GM19239 (cell line): Measurements from ENCODE around the gene STRIP2.
"Not testable (repeated sequence)": the region's sequence is repeated elsewhere in the genome, so short reads cannot be mapped to it uniquely, and the experiment has no call there.

Experiments
- DNase-seq: peaks from one replicate; pipeline ENCODE4 v3.0.0; 2011; ENCODE audit warnings: low spot score; ENCODE audit not compliant: insufficient read length
- FAIRE-seq: peaks from 2 replicates; lab custom pipeline; 2011; peaks lifted over from hg19 to GRCh38; lab: Jason Lieb, UNC

The STRIP2 gene

DNA sequence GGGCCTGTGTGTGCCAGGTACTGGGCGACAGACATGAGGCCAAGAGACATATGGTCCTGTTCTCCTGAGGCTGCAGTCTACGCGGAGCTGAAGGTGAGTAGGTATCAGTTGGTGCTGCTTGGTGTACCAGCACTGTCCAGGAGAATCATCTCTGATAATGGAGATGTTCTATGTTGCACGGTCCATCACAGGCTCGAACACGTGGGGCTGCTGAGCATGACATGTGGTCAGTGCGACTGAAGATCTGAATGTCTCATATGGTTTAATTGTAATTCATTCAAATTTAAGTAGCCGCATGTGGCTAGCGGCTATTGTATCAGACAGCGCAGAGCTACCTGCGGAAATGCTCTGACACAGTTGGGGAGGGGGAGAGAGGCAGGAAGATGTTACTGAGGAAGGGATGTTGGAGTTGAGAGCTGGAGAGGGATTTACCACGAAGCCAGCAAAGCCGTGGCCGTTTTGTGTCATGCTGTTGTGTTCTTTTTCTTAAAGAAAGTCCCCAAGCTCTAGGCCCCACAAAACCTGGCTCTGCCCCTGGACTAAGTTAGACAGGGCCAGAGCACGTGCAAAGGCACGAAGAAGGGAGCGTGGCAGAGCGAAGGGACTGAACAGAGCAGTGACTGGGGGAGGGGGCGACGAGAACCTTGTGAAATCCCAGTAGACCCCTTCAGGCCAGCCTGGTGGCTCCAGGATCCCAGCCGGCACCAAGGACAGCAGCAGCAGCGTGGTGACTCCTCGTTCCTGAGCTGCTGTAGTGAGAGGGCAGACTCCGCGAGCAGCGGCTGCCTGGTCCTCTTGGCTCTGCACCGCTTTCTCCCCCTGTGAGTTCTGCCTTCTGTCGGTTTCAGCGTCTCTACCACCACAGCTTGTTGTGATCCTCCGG, 88.1 kb downstream of the STRIP2 start:
- DNase-seq (no peak), FAIRE-seq (no peak)

DNA sequence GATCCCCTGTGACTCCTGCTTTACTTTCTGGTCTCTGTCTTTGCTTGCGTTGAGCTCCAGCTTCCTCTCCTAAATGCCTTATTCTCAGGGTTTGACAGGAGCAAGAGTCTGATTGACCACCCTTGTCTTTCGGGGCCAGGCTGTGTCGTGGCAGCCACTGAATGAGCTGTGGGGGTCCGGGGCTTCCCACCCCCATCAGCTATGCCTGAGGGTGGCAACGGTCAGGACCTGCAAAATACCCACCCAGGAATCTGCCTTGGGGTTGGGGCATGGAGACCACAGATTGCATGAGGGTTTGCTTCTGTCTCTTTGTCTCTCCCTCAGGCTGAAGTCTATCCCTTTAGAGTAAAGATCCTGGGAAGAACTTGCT, 88.7 kb downstream of the STRIP2 start:
- DNase-seq (no peak), FAIRE-seq (no peak)

DNA sequence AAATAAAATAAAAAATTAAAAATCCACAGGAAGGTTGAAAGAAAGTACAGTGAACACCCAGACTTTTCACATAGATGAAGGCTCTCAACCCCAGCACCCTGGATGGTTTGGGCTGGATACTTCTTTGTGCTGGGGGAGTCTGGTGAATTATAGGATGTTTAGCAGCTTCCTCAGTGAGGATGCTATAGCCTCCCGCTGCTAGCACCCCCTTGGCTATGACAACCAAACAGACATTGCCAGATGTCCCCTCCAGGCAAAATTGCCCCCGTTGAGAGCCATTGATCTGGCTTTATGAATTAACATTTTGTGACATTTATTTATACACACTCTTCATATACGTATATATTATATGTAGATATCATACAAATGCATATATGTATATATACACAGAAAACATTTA, 89.7 kb downstream of the STRIP2 start:
- no peak for DNase-seq
- no peak for FAIRE-seq

DNA sequence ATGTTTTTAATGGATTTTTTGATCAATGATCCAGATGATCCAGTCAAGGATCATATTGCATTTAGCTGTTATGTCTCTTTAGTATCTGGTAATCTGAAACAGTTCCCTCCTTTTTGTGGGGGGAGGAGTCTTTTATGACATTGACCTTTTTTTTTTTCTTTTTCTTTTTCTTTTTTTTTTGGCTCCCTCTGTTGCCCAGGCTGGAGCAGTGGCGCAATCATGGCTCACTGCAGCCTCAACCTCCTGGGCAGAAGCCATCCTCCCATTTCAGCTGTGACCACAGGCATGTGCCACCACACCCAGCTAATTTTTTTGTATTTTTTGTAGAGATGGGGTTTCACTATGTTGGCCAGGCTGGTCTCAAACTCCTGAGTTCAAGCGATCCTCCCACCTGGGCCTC, 90.2 kb downstream of the STRIP2 start:
- FAIRE-seq = not testable (repeated sequence)

DNA sequence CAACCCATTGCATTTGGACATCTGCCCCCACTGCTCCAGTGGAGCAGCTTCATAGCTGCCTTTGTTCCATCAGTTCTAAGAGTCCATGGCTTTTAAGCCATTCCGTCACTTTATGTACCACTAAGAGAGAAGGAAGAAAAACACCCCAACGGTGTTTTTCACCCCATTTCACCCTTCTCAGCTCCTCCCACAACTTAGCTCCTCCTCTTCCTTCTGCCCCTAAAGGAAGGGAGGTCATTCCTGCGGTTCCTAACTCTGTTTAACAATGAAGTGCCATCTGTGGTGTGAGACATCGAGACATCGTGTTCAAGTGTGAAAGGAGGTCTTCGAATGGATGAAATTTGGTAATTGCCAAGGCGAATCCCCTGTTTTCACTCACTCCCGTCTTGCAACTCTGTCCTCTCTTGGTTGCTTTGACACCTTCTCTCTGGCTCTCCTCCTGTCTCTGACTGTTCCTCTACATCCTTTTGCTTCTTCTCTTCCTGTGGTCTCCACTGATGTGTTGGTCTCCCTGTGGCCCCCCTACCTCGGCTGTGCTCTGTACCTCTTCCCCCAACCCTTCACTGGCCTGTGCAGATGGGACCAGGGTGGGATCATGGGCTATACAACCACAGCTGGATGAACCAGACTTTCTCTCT, 91.1 kb downstream of the STRIP2 start:
- DNase-seq (no peak), FAIRE-seq (no peak)

More for the DNA sequence above, 90.2 kb downstream of the STRIP2 start:
- DNase-seq = not testable (repeated sequence)

DNA sequence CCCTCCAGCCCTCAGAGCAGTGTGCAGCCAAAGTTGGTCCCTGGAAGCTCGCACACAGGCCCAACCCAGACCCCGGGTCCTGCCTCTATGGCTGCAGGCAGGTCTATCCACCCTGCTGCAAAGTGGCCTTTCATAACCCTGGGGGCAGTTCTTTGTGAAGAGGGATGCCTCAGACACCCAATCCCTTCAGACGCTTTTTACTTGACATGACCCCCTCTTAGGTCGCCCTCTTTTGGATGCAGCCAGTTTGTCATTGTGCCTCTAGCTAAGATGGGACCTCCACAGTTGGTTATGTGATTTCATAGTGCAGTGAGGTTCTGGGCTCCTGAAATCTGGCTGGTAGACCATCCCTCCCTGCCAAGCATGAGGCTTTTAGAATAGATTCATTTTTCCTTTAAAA, 95.4 kb downstream of the STRIP2 start:
- DNase-seq = no peak
- FAIRE-seq = no peak

DNA sequence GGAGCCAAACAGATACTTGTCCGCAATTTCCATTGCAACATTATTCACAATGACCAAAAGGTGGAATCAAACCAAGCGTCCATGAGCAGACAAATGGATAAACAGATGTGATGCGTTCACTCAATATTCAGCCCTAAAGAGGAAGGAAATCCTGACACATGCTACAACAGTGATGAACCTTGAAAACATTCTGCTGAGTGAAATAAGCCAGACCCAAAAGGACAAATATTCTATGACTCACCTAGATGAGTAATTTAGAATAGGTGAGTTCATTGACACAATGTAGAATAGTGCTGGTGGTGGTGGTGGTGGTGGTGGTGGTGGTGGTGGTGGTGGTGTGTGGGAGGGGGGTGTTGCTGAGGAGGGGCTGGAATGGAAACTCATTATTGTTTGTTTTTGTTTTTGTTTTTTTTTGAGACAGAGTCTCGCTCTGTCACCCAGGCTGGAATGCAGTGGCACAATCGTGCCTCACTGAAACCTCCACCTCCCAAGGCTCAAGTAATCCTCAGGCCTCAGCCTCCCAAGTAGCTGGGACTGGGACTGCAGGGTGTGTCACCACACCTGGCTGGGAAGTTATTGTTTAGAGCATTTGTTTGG, 96.7 kb downstream of the STRIP2 start:
- FAIRE-seq = no peak

DNA sequence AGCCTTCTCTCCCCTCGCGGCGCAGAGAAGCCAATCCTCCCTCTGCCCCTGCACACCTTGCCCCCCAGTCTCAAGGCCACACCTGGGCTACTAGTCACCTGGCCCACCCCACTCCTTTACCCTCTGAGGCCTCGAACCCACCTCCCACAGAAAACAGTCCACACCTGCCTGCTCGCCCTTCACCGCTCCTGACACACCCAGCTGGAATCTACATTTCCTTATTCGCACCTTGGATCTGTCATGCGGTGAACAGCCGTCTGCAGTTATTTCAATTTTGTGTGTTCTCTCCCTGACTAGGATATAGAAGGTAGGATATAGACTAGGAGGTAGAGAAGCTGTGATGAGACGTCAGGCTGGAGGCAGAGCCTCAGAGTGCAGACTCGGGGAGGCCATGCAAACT, 97.5 kb downstream of the STRIP2 start:
- FAIRE-seq (no peak), DNase-seq (no peak)

More for the DNA sequence above, 96.7 kb downstream of the STRIP2 start:
- no peak for DNase-seq

DNA sequence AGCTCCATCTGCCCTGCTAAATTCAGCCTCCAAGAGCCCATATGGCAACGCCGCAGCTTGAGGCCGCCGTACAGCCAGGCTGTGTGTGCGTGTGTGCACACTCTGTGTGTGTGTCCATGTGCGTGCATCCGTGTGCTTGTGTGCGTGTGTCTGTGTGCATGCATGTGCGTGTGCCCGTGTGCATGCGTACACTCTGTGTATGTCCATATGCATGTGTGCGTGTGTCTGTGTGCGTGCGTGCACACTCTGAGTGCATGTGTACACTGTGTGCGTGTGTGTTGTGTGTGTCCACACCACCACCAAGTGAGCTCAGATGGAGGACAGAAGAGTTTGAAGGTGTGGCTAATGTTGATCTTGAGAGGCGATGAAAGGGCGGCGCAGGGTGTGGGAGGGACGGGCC, 98.1 kb downstream of the STRIP2 start:
- FAIRE-seq (no peak), DNase-seq (no peak)

DNA sequence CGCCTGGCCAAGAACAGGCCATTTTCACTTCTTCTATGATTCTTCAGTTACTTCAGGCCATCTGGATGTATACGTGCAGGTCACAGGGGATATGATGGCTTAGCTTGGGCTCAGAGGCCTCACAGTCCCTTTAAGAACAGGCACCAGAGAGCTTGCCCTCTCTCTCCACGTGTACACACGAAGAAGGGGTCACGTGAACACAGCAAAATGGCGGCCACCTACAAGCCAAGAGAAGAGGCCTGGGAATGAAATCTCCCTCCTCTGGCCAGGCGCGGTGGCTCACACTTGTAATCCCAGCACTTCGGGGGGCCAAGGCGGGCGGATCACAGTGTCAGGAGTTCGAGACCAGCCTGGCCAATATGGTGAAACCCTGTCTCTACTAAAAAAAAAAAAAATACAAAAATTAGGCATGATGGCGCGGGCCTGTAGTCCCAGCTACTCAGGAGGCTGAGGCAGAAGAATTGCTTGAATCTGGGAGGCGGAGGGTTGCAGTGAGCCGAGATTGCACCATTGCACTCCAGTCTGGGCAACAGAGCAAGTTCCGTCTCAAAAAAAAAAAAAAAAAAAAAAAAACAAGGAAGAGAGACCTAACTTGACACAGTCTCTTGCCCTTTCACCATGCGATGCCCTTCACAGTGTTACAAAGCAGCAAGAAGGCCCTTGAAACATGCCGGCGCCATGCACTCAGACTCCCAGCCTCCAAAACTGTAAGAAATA, 100.5 kb downstream of the STRIP2 start:
- not testable (repeated sequence) for FAIRE-seq, DNase-seq

DNA sequence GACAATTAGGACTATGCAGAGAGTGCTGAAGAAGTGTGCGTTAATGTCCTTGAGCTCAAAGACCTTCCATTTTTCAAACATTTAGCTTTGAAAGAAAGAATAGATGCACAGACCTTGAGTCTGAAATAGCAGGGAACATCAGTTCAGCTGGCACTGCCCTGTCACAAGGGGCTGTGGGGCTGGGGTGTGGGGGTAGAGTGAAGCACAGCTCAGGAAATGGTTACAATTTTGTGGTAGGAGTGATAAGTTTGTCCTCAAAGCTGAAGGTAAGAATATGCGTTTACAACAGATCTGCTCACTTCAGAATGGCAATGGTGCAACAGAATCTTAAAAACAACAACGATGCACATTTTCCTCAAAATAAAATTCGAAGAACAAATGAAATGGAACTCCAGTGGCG, 101.7 kb downstream of the STRIP2 start:
- FAIRE-seq (no peak), DNase-seq (no peak)

DNA sequence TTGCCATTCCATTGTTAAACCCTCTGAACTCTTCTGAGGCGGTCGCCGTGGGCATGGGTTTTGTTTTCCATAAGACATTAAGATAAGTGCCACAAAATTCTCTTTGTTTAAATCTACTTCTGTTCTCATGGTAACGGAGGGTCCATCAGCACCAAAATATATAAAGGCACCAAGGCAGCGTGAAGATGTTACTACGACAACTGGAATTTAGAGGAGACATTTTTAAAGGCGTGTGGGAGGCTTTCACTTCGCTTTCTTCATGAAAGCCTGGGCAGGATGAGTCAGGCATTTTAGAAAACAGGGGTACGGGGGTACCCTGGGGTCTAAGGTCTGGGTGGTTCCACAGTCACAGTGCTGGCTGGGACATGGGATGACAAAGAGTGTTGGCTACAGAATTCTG, 102.1 kb downstream of the STRIP2 start:
- no peak for DNase-seq
- no peak for FAIRE-seq
